Measurements from ENCODE around the gene GATAD2A.
A peak's percentile ranks its signal among the peaks of the same experiment; 100 is the strongest.

GATAD2A gene

DNA sequence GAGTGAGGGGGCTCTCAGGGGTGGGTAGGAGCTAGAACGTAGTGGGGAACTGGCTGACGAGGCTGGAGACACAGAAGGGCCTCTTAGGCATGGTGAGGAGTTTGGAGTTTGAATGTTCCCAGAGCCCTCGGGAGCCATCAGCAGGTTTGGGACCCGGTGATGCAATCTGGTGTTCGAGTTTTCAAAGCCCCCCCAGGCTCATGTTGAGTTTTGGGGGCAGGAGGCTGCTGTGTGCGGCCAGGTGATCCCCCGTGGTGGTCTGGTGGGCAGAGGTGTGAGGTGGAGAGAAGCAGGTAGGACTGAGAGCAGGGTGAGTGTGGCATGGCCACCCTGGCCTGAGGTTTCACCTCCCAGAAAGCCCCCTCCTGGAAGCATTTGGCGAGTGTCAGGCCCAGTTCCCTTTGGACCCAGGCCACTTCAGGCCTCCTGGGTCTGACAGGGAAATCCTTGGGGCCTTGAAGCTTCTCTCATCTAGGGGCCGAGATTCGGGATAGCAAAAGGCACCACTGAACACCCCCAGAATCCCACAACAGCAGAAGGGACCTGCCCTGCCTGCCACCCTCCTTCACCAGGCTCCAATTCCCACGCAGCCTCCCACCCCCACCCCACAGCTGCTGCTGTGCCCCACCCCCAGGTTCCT, 124.4 kb downstream of the GATAD2A start:
- Histone ChIP-seq H2BK12ac (ENCODE audit: low read length) (no peak overlapping the region), H3K23ac (ENCODE audit: low read length) (no peak overlapping the region), H3K18ac (ENCODE audit: low read length) (no peak overlapping the region), H3K4ac (ENCODE audit: low read depth, low read length) (no peak overlapping the region), H3K27me3 (ENCODE audit: insufficient read depth, low read length) (no peaks in the 10 kb centered on the region), H3K79me1 (ENCODE audit: low read length) (no peaks in the 10 kb centered on the region), H3K27ac (ENCODE audit: low read depth, low read length) (no peak overlapping the region), H3K9me3 (ENCODE audit: insufficient read depth, low read depth, low read length) (peaks cover 6% of the 10 kb centered on the region), H4K91ac (ENCODE audit: low read depth, low read length) (no peak overlapping the region), H3K79me2 (ENCODE audit: control insufficient read depth, insufficient read depth, low read length, poor library complexity) (no peaks in the 10 kb centered on the region), H2BK5ac (ENCODE audit: low read depth, low read length, poor library complexity) (no peak overlapping the region), H3K4me3 (ENCODE audit: low read depth, low read length) (no peak overlapping the region), H2BK120ac (ENCODE audit: insufficient read depth, low read length, poor library complexity) (no peak overlapping the region), H4K12ac (ENCODE audit: low read depth, low read length) (no peak overlapping the region), H2AK5ac (ENCODE audit: low read length) (no peak overlapping the region), H4K8ac (ENCODE audit: low read depth, low read length) (no peak overlapping the region), H3K4me2 (ENCODE audit: low read length) (no peak overlapping the region), H3K4me1 (ENCODE audit: control insufficient read depth in 1 of 2, insufficient read depth in 2 of 2, low read length in 2 of 2) (peaks cover 0 to 5% of the 10 kb centered on the region in 2 experiments), H3K14ac (ENCODE audit: low read length) (no peak overlapping the region), H3K9ac (ENCODE audit: low read length) (no peak overlapping the region), H3K36me3 (ENCODE audit: control insufficient read depth in 1 of 2, insufficient read depth in 2 of 2, low read length in 2 of 2) (peaks cover 42 to 52% of the 10 kb centered on the region in 2 experiments), H2AFZ (ENCODE audit: insufficient read depth, low read length, poor library complexity) (no peak overlapping the region)
- no peak for DNase-seq
- no CpG with 5 or more reads among the region's 11 CpGs for WGBS (ENCODE audit: extremely low coverage, insufficient coverage, insufficient read length)

DNA sequence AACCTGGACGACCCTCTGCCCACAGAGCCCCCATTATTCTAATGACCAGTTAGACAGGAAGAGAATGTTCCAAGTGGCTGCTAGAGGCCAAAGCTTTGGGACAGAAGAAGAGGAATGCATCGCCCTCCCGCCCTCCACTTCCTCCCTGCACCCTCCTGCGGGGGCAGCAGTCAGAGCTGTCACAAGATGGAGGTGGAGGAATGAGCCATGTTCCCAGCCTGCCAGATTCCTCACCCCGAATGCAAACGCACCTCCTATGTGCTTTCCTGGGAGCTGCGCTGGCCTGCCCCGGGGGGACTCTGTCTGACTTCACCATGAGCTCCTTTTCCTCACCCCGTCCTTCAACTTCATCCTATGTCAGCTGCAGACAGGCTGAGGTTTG, 124.9 kb downstream of the GATAD2A start:
- Histone ChIP-seq H3K36me3 (ENCODE audit: control insufficient read depth in 1 of 2, insufficient read depth in 2 of 2, low read length in 2 of 2) (peaks cover 46 to 50% of the 10 kb centered on the region in 2 experiments), H2AK5ac (ENCODE audit: low read length) (no peak overlapping the region), H3K14ac (ENCODE audit: low read length) (no peak overlapping the region), H3K23ac (ENCODE audit: low read length) (no peak overlapping the region), H4K91ac (ENCODE audit: low read depth, low read length) (no peak overlapping the region), H3K4me3 (ENCODE audit: low read depth, low read length) (no peak overlapping the region), H3K18ac (ENCODE audit: low read length) (no peak overlapping the region), H3K27me3 (ENCODE audit: insufficient read depth, low read length) (no peaks in the 10 kb centered on the region), H2AFZ (ENCODE audit: insufficient read depth, low read length, poor library complexity) (no peak overlapping the region), H4K8ac (ENCODE audit: low read depth, low read length) (no peak overlapping the region), H3K79me2 (ENCODE audit: control insufficient read depth, insufficient read depth, low read length, poor library complexity) (no peaks in the 10 kb centered on the region), H3K4me1 (ENCODE audit: control insufficient read depth in 1 of 2, insufficient read depth in 2 of 2, low read length in 2 of 2) (peaks cover 0 to 5% of the 10 kb centered on the region in 2 experiments), H3K79me1 (ENCODE audit: low read length) (no peaks in the 10 kb centered on the region), H3K9me3 (ENCODE audit: insufficient read depth, low read depth, low read length) (peaks cover 6% of the 10 kb centered on the region), H2BK120ac (ENCODE audit: insufficient read depth, low read length, poor library complexity) (no peak overlapping the region), H3K4ac (ENCODE audit: low read depth, low read length) (no peak overlapping the region), H4K12ac (ENCODE audit: low read depth, low read length) (no peak overlapping the region), H3K4me2 (ENCODE audit: low read length) (no peak overlapping the region), H3K9ac (ENCODE audit: low read length) (no peak overlapping the region), H3K27ac (ENCODE audit: low read depth, low read length) (no peak overlapping the region), H2BK12ac (ENCODE audit: low read length) (no peak overlapping the region), H2BK5ac (ENCODE audit: low read depth, low read length, poor library complexity) (no peak overlapping the region)
- DNase-seq: no peak
- WGBS (ENCODE audit: extremely low coverage, insufficient coverage, insufficient read length): no CpG with 5 or more reads among the region's 9 CpGs

DNA sequence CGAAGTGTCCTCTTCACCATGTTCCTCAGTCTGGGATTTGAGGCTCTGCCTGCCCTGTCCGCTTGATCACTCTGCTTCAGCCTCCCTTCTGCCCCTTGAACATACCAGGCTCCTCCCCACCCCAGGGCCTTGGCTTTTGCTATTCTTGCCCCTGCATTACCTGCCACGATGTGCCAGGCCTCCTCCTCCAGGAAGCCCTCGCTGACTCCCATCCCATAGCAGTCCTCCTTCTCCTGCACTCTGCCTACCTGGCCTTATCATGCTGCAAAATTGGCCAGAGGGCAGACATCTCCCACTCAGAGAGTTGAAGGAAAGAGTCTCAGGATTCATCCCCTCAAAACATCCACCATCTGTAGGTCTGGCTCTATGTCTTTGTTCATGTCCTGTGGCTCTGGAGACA, 125.4 kb downstream of the GATAD2A start:
- no peak for DNase-seq
- Histone ChIP-seq H2BK5ac (ENCODE audit: low read depth, low read length, poor library complexity) (no peak overlapping the region), H2BK12ac (ENCODE audit: low read length) (no peak overlapping the region), H3K4me2 (ENCODE audit: low read length) (no peak overlapping the region), H3K9me3 (ENCODE audit: insufficient read depth, low read depth, low read length) (peaks cover 6% of the 10 kb centered on the region), H3K79me1 (ENCODE audit: low read length) (no peaks in the 10 kb centered on the region), H3K36me3 (ENCODE audit: control insufficient read depth in 1 of 2, insufficient read depth in 2 of 2, low read length in 2 of 2) (peaks cover 46 to 47% of the 10 kb centered on the region in 2 experiments), H3K23ac (ENCODE audit: low read length) (no peak overlapping the region), H2BK120ac (ENCODE audit: insufficient read depth, low read length, poor library complexity) (no peak overlapping the region), H3K27ac (ENCODE audit: low read depth, low read length) (no peak overlapping the region), H2AK5ac (ENCODE audit: low read length) (no peak overlapping the region), H3K9ac (ENCODE audit: low read length) (no peak overlapping the region), H3K4me3 (ENCODE audit: low read depth, low read length) (no peak overlapping the region), H3K18ac (ENCODE audit: low read length) (no peak overlapping the region), H3K79me2 (ENCODE audit: control insufficient read depth, insufficient read depth, low read length, poor library complexity) (no peaks in the 10 kb centered on the region), H4K91ac (ENCODE audit: low read depth, low read length) (no peak overlapping the region), H3K4me1 (ENCODE audit: control insufficient read depth in 1 of 2, insufficient read depth in 2 of 2, low read length in 2 of 2) (peaks cover 0 to 5% of the 10 kb centered on the region in 2 experiments), H3K4ac (ENCODE audit: low read depth, low read length) (no peak overlapping the region), H4K12ac (ENCODE audit: low read depth, low read length) (no peak overlapping the region), H3K27me3 (ENCODE audit: insufficient read depth, low read length) (no peaks in the 10 kb centered on the region), H4K8ac (ENCODE audit: low read depth, low read length) (no peak overlapping the region), H2AFZ (ENCODE audit: insufficient read depth, low read length, poor library complexity) (no peak overlapping the region), H3K14ac (ENCODE audit: low read length) (no peak overlapping the region)
- no CpG with 5 or more reads among the region's 4 CpGs for WGBS (ENCODE audit: extremely low coverage, insufficient coverage, insufficient read length)

DNA sequence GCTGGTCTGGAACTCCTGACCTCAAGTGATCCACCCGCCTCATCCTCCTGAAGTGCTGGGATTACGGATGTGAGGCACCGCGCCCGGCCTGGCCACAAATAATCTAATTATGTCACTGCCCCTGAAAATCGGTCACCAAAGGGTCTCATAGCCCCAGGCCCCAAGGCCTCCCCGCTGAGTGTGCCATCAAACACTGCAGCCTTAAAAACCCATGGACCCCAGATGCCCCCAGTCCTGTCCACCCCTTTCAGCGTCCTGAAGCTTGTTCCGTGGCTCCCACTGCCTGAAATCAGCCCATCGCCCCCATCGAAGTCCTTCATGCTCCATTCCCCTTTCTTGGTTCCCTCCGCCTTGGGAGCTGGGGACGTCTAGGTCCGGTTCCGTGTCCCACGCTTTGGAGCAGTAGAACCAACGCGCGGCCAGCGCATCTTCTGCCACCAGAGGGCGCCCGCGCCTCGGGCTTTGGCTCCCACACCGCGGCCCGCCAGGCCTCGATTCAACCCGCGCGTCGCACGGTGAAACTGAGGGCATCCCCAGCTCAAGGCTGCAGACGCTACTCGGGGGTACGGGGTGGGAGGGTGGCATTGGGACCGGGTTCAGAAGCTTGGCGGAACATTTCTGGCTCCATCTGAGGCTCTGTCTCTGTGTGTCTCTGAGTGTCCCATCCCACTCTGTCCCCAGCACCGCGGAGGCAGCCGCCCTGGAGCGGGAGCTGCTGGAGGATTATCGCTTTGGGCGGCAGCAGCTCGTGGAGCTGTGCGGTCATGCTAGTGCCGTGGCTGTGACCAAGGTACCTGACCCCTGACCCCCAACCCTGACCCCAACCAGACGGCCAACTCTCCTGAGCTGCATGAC, 126.7 kb downstream of the GATAD2A start:
- H3K14ac ChIP-seq (ENCODE audit: low read length): no peak overlapping the region
- no peak overlapping the region for H3K27ac ChIP-seq (ENCODE audit: low read depth, low read length)
- H2BK5ac ChIP-seq (ENCODE audit: low read depth, low read length, poor library complexity): no peak overlapping the region
- no peaks in the 10 kb centered on the region for H3K79me1 ChIP-seq (ENCODE audit: low read length)
- no peak overlapping the region for H3K18ac ChIP-seq (ENCODE audit: low read length)
- H3K4me3 ChIP-seq (ENCODE audit: low read depth, low read length): no peak overlapping the region
- H3K4ac ChIP-seq (ENCODE audit: low read depth, low read length): no peak overlapping the region
- H4K12ac ChIP-seq (ENCODE audit: low read depth, low read length): no peak overlapping the region
- peaks cover 0 to 5% of the 10 kb centered on the region in 2 experiments for H3K4me1 ChIP-seq (ENCODE audit: control insufficient read depth in 1 of 2, insufficient read depth in 2 of 2, low read length in 2 of 2)
- no peak overlapping the region for H4K91ac ChIP-seq (ENCODE audit: low read depth, low read length)
- DNase-seq: peak; percentile 72 to 94
- no peak overlapping the region for H3K4me2 ChIP-seq (ENCODE audit: low read length)
- peaks cover 6% of the 10 kb centered on the region for H3K9me3 ChIP-seq (ENCODE audit: insufficient read depth, low read depth, low read length)
- H3K79me2 ChIP-seq (ENCODE audit: control insufficient read depth, insufficient read depth, low read length, poor library complexity): no peaks in the 10 kb centered on the region
- no peaks in the 10 kb centered on the region for H3K27me3 ChIP-seq (ENCODE audit: insufficient read depth, low read length)
- no peak overlapping the region for H3K23ac ChIP-seq (ENCODE audit: low read length)
- no peak overlapping the region for H2BK12ac ChIP-seq (ENCODE audit: low read length)
- no peak overlapping the region for H2BK120ac ChIP-seq (ENCODE audit: insufficient read depth, low read length, poor library complexity)
- no CpG with 5 or more reads among the region's 48 CpGs for WGBS (ENCODE audit: extremely low coverage, insufficient coverage, insufficient read length)
- H3K36me3 ChIP-seq (ENCODE audit: control insufficient read depth in 1 of 2, insufficient read depth in 2 of 2, low read length in 2 of 2): peaks cover 35% of the 10 kb centered on the region in 2 experiments
- no peak overlapping the region for H2AFZ ChIP-seq (ENCODE audit: insufficient read depth, low read length, poor library complexity)
- no peak overlapping the region for H3K9ac ChIP-seq (ENCODE audit: low read length)
- H4K8ac ChIP-seq (ENCODE audit: low read depth, low read length): no peak overlapping the region
- H2AK5ac ChIP-seq (ENCODE audit: low read length): no peak overlapping the region

Data from trophoblast cell (in vitro differentiated cells and primary cell).